Epithelial cell of esophagus (primary cell): ENCODE measurements around the gene ZFP92.
"Not testable (repeated sequence)": the region's sequence is repeated elsewhere in the genome, so short reads cannot be mapped to it uniquely, and the experiment has no call there.

Experiments
- DNase-seq: peaks from one replicate; pipeline ENCODE4 v3.0.0; 2010; ENCODE audit warnings: low read depth
- H3K4me3 ChIP-seq: 2 replicates; pipeline ENCODE4 v1.5.1; 2011; ENCODE audit warnings: mild to moderate bottlenecking, low read length, control low read depth
- TF ChIP-seq, protein P1 (sequence below): IDR thresholded peaks from 2 replicates; pipeline ENCODE4 v1.5.1; 2011; ENCODE audit warnings: low read depth, mild to moderate bottlenecking, low read length, control low read depth, inconsistent platforms; ENCODE audit not compliant: insufficient read depth; ENCODE audit errors: missing control alignments

Gene ZFP92

DNA sequence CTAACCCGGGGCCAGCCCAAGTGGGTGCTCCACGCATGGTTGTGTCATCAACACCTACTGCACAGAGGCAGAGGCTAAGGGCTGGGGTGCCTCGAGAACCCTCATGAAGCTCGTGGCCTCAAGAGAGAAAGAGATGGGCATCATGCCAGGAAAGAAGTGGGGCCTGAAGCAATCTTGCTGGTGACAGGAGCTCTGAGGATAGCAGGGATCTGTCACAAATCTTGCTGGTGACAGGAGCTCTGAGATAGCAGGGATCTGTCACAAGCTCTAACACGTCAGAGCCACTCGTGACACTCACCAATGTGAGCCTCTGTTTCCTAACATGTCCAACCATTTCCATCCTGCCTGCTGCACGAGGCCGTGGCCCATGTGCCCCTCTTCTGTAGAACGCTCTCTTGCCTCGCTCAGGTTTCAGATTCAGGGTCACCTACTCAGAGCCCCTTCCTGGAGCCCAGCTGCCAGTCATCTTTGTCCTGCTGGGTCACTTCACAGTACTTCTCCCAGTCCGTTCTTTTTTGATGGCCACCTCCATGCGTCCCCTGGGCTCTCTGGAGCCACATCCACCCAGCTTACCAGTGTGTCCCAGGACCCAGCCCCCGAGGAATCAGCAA, 31.2 kb upstream of the ZFP92 start:
- no peak overlapping the region for H3K4me3 ChIP-seq
- TF ChIP-seq, protein P1, sequence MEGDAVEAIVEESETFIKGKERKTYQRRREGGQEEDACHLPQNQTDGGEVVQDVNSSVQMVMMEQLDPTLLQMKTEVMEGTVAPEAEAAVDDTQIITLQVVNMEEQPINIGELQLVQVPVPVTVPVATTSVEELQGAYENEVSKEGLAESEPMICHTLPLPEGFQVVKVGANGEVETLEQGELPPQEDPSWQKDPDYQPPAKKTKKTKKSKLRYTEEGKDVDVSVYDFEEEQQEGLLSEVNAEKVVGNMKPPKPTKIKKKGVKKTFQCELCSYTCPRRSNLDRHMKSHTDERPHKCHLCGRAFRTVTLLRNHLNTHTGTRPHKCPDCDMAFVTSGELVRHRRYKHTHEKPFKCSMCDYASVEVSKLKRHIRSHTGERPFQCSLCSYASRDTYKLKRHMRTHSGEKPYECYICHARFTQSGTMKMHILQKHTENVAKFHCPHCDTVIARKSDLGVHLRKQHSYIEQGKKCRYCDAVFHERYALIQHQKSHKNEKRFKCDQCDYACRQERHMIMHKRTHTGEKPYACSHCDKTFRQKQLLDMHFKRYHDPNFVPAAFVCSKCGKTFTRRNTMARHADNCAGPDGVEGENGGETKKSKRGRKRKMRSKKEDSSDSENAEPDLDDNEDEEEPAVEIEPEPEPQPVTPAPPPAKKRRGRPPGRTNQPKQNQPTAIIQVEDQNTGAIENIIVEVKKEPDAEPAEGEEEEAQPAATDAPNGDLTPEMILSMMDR = no peak
- DNase-seq = no peak

DNA sequence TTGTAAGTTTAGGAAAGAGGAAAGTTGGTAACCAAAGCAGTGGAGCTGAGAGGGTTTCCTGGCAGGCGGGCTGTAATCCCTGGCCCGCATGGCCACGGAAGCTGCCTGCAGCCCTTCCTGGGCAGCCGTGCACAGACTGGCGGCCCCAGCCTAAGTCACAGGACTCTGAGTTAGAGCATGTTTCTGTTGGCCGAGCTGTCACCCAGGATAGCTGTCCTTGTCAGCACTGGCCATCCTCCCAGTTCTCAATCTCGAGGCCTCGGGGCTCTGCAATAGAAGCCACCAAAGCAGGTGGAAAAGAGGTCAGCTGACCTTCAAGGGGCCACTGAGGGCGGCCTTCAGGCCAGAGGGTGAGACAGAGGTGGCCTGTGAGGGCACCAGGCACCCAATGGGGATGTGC, 30.6 kb upstream of the ZFP92 start:
- DNase-seq = no peak
- TF ChIP-seq, protein P1 = no peak
- no peak overlapping the region for H3K4me3 ChIP-seq

DNA sequence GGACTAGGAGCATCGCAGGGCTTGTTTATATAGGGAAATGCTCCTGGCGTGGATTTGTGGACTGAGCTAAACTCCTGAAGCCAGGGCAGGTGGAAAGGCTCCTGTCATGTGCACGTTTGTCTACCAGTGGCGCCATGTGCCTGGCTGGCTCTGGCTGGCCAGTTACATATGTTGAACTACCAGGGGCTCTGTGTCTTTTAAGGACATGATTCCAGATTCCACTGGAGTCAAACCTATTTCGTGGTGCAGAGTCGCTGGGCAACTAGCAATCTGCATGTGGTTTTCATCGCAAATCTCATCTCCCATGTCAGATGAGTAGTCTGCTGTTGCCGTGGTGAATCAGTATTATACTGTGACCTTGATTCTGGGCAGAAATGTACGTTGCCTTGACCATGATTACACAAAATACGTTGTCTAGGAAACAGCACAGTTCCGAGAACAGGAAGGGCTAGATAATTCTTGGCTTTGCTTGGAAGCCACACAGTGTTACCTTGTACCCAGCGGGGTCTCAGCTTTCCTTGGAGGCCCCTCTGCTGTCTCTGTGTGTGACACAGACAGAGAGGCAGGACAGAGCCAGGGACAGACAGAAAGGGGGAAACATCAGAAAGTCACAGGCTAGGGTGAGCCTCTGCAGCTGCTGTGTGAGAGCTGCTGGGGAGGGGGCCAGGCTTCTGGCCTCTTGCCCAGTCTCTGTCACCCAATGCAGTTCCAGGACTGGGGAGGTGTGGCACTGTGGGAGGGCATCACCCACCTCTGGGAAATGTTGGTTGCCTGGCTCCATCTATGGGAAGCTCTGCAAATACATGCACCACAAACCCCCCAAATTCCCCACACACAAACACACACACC, 29.4 kb upstream of the ZFP92 start:
- DNase-seq = no peak
- no peak overlapping the region for H3K4me3 ChIP-seq
- TF ChIP-seq, protein P1 = no peak

DNA sequence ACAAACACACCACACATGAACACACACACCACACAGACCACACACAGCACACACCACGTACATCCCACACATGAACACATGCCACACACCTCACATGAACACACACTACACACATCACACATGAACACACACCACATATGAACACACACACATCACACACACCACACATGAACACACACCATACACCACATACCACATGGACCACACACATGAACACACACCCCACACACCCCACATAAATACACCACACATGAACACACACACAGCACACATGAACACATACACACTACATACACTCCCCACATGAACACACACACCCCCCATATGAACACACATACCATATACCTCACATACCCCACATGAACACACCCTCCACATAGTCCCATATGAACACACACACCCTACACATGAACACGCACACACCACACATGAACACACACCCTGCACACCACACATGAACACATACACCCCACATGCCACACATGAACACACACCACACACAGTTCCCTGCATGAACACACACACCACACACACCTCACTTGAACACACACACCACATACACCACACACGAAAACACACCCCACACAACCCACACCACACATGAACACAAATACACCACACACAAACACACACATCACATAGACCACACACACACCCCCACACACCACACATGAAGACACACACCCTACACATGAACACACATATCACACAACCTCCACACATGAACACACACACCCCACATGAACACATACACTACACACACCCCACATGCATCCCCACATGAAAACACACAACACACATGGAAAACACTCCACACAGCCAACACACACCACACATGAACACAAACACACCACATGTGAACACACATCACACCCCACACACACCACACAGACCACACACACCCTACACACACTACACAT, 28.4 kb upstream of the ZFP92 start:
- no peak overlapping the region for H3K4me3 ChIP-seq
- no peak for DNase-seq
- TF ChIP-seq, protein P1 = no peak

DNA sequence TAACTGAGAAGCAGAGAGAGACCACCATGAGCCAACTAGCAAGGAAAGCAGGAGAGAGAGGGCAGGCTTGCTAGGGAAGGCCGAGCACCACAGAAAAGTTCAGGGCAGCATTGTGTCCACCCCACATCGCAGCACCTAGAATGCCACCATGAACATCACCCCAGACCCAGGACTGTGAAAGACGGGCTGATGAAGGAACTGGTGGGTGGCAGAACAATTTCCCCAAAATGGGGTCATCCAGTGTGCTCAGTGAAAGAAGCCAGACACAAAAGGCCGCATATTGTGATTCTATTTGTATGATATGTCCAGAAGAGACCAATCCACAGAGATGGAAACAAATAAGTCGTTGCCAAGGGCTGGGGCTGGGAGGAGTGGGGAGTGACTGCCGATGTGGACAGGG, 26.9 kb upstream of the ZFP92 start:
- TF ChIP-seq, protein P1 = no peak
- H3K4me3 ChIP-seq = no peak overlapping the region
- DNase-seq = no peak

DNA sequence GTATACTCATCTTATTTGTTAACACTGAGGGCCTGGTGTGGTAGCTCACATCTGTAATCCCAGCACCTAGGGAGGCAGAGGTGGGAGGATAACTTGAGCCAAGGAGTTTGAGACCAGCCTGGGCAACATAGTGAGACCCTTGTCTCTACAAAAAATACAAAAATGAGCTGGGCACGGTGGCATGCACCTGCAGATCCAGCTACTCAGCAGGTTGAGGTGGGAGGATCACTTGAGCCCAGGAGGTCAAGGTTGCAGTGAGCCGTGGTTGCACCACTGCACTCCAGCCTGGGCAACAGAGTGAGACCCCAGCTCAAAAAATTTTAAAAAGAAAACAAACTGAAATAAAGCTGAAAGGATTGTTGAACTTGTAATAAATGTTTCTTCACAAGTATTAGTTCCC, 26.3 kb upstream of the ZFP92 start:
- not testable (repeated sequence) for H3K4me3 ChIP-seq, DNase-seq

DNA sequence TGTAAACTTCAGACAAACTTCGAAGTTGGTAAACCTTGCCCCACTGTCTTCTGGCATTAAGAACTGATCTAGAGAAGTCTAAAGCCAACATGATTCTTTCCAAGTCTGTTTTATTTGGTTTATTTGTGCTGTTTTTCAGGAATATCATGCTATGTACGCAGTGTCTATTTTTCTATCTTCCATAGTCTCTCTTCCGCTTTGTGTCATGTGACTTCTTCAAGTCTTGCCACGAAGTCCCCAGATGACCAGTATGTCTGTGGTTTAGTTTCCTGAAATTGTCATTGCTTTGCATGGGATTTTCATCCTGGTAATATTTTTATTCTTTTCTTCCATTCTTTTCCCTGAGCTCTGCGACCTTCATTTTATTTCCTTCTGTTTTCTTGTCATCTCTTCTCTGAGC, 25.2 kb upstream of the ZFP92 start:
- H3K4me3 ChIP-seq = no peak overlapping the region
- no peak for DNase-seq
- TF ChIP-seq, protein P1 = no peak
